ENCODE data around the gene H1-8. TPM values are rescaled to one million over a fixed set of nuclear protein-coding genes. Genes with fewer than 3 reads are reported as not detected.
"Not testable (repeated sequence)": the region's sequence is repeated elsewhere in the genome, so short reads cannot be mapped to it uniquely, and the experiment has no call there.

Gene H1-8, protein sequence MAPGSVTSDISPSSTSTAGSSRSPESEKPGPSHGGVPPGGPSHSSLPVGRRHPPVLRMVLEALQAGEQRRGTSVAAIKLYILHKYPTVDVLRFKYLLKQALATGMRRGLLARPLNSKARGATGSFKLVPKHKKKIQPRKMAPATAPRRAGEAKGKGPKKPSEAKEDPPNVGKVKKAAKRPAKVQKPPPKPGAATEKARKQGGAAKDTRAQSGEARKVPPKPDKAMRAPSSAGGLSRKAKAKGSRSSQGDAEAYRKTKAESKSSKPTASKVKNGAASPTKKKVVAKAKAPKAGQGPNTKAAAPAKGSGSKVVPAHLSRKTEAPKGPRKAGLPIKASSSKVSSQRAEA
- polyA plus RNA-seq (2013, experiment 1 of 2): 0.06 TPM
- 0.15 TPM for polyA plus RNA-seq (2013, experiment 2 of 2)

- Histone ChIP-seq H2BK5ac (ENCODE audit: low read length) (no peak within 1 kb of the TSS), H2BK15ac (replicated peaks; ENCODE audit: low read depth) (no peak within 1 kb of the TSS), H4K5ac (ENCODE audit: low read length) (no peak within 1 kb of the TSS), H3K27me3 (ENCODE audit: insufficient read depth, low read length, poor library complexity) (no peaks in the 10 kb centered on the region), H3K27ac (ENCODE audit: low read depth, low read length) (no peak within 1 kb of the TSS), H2AK5ac (ENCODE audit: low read length) (no peak within 1 kb of the TSS), H3K23ac (ENCODE audit: low read length) (no peak within 1 kb of the TSS), H3K4me1 (ENCODE audit: control insufficient read depth, low read depth, low read length) (no peaks in the 10 kb centered on the region), H2BK120ac (ENCODE audit: low read depth, low read length) (no peak within 1 kb of the TSS), H3K4me3 (ENCODE audit: low read length) (no peak within 1 kb of the TSS), H4K8ac (ENCODE audit: low read depth, low read length) (no peak within 1 kb of the TSS), H3K79me1 (ENCODE audit: low read length) (no peaks in the 10 kb centered on the region), H3K79me2 (ENCODE audit: control insufficient read depth, insufficient read depth, low read length) (no peaks in the 10 kb centered on the region), H3K4me2 (ENCODE audit: low read length) (no peak within 1 kb of the TSS), H3K9ac (ENCODE audit: low read length) (no peak within 1 kb of the TSS), H3K18ac (ENCODE audit: low read length) (no peak within 1 kb of the TSS), H3K36me3 (ENCODE audit: control insufficient read depth, insufficient read depth, low read length) (no peaks in the 10 kb centered on the region), H3K4ac (ENCODE audit: low read depth, low read length) (no peak within 1 kb of the TSS), H3K56ac (ENCODE audit: low read length) (no peak within 1 kb of the TSS)
- no CpG with 5 or more reads among the region's 16 CpGs for WGBS (ENCODE audit: extremely low coverage, insufficient coverage, low lambda C conversion rate)
- no peak for DNase-seq
Measured at GRCh38 chr3:129543156-129543790, at the start of gene H1-8. H1-8 (plus strand) TSS chr3:129543175; CDS start chr3:129543219, 44 bp downstream.

DNA sequence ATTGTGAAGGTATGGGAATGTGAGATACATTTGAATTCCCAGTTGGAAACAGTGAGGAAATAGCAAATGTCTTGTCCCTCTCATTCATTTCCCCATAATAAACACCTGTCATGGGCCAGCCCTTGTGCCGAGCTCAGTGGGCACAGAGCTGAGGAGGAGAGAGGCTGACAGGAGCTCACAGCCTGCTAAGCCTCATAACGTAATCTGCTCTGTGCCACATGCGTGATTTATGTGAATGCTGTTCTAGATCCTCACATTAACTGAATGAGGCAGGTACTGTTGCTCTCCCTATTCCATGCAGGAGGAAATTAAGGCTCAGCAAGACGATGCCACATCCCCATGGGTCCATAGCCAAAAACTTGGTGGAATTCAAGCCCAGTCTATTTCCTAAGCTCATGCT lies 49.8 kb upstream of the H1-8 start:
- Histone ChIP-seq H3K9ac (ENCODE audit: low read length) (no peak overlapping the region), H3K79me2 (ENCODE audit: control insufficient read depth, insufficient read depth, low read length) (no peaks in the 10 kb centered on the region), H3K56ac (ENCODE audit: low read length) (no peak overlapping the region), H3K4me3 (ENCODE audit: low read length) (no peak overlapping the region), H3K27ac (ENCODE audit: low read depth, low read length) (no peak overlapping the region), H3K18ac (ENCODE audit: low read length) (no peak overlapping the region), H2AK5ac (ENCODE audit: low read length) (no peak overlapping the region), H4K5ac (ENCODE audit: low read length) (no peak overlapping the region), H2BK120ac (ENCODE audit: low read depth, low read length) (no peak overlapping the region), H2BK5ac (ENCODE audit: low read length) (no peak overlapping the region), H3K79me1 (ENCODE audit: low read length) (no peaks in the 10 kb centered on the region), H3K36me3 (ENCODE audit: control insufficient read depth, insufficient read depth, low read length) (no peaks in the 10 kb centered on the region), H3K23ac (ENCODE audit: low read length) (no peak overlapping the region), H2BK15ac (replicated peaks; ENCODE audit: low read depth) (no peak overlapping the region), H4K8ac (ENCODE audit: low read depth, low read length) (no peak overlapping the region), H3K27me3 (ENCODE audit: insufficient read depth, low read length, poor library complexity) (no peaks in the 10 kb centered on the region), H3K4me2 (ENCODE audit: low read length) (no peak overlapping the region), H3K4me1 (ENCODE audit: control insufficient read depth, low read depth, low read length) (peaks cover 3% of the 10 kb centered on the region), H3K4ac (ENCODE audit: low read depth, low read length) (no peak overlapping the region)
- WGBS (ENCODE audit: extremely low coverage, insufficient coverage, low lambda C conversion rate): no CpG with 5 or more reads among the region's 4 CpGs
- DNase-seq: no peak

GRCh38 chr3:129494499-129494898 lies 48.5 kb upstream of the H1-8 start:
- H2BK15ac ChIP-seq (replicated peaks; ENCODE audit: low read depth); H3K9ac ChIP-seq (ENCODE audit: low read length); H3K4me2 ChIP-seq (ENCODE audit: low read length); H3K4me3 ChIP-seq (ENCODE audit: low read length); H2BK5ac ChIP-seq (ENCODE audit: low read length); H4K5ac ChIP-seq (ENCODE audit: low read length); H3K79me2 ChIP-seq (ENCODE audit: control insufficient read depth, insufficient read depth, low read length); H2AK5ac ChIP-seq (ENCODE audit: low read length); H2BK120ac ChIP-seq (ENCODE audit: low read depth, low read length); H3K36me3 ChIP-seq (ENCODE audit: control insufficient read depth, insufficient read depth, low read length); H3K79me1 ChIP-seq (ENCODE audit: low read length); DNase-seq; H3K27ac ChIP-seq (ENCODE audit: low read depth, low read length); H4K8ac ChIP-seq (ENCODE audit: low read depth, low read length); H3K23ac ChIP-seq (ENCODE audit: low read length); H3K27me3 ChIP-seq (ENCODE audit: insufficient read depth, low read length, poor library complexity); H3K18ac ChIP-seq (ENCODE audit: low read length); H3K56ac ChIP-seq (ENCODE audit: low read length); H3K4ac ChIP-seq (ENCODE audit: low read depth, low read length); H3K4me1 ChIP-seq (ENCODE audit: control insufficient read depth, low read depth, low read length): not testable (repeated sequence)
- WGBS (ENCODE audit: extremely low coverage, insufficient coverage, low lambda C conversion rate): no CpG with 5 or more reads among the region's 5 CpGs

GRCh38 chr3:129495006-129495639 lies 47.9 kb upstream of the H1-8 start:
- peak; percentile 81 for DNase-seq
- H3K18ac ChIP-seq (ENCODE audit: low read length): peak overlapping the region; percentile 4
- not testable (repeated sequence) for H3K79me1 ChIP-seq (ENCODE audit: low read length); H3K4me1 ChIP-seq (ENCODE audit: control insufficient read depth, low read depth, low read length); H3K23ac ChIP-seq (ENCODE audit: low read length); H4K8ac ChIP-seq (ENCODE audit: low read depth, low read length); H2BK15ac ChIP-seq (replicated peaks; ENCODE audit: low read depth); H3K4me2 ChIP-seq (ENCODE audit: low read length); H2BK5ac ChIP-seq (ENCODE audit: low read length); H4K5ac ChIP-seq (ENCODE audit: low read length); H3K4me3 ChIP-seq (ENCODE audit: low read length); H3K36me3 ChIP-seq (ENCODE audit: control insufficient read depth, insufficient read depth, low read length); H3K27me3 ChIP-seq (ENCODE audit: insufficient read depth, low read length, poor library complexity); H3K79me2 ChIP-seq (ENCODE audit: control insufficient read depth, insufficient read depth, low read length)
- H2AK5ac ChIP-seq (ENCODE audit: low read length): peak overlapping the region; percentile 65
- peak overlapping the region; percentile 87 for H3K27ac ChIP-seq (ENCODE audit: low read depth, low read length)
- H3K9ac ChIP-seq (ENCODE audit: low read length): peak overlapping the region; percentile 24
- no CpG with 5 or more reads among the region's 10 CpGs for WGBS (ENCODE audit: extremely low coverage, insufficient coverage, low lambda C conversion rate)
- H2BK120ac ChIP-seq (ENCODE audit: low read depth, low read length): peak overlapping the region; percentile 48
- H3K4ac ChIP-seq (ENCODE audit: low read depth, low read length): peak overlapping the region; percentile 77
- peak overlapping the region; percentile 62 for H3K56ac ChIP-seq (ENCODE audit: low read length)

DNA sequence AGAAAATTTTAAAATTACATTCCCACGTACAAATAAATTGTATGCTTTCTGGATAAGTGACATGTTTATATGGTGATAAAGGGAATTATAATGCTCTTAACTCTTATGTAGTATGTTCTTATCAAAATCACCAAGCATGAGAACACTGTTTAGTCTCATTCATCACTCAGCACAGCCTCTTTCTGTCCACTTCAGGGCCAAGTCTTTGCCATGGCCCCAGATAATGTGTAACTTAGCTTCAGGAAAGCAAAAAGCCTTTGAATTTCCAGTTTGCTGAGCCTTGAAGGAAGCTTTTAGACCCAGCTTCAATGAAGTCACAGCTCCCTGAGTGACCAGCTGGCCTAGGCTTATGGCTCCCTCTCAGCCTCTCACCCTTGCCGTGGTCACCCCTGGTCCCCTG lies 45.1 kb upstream of the H1-8 start:
- not testable (repeated sequence) for H3K27ac ChIP-seq (ENCODE audit: low read depth, low read length); H3K4me2 ChIP-seq (ENCODE audit: low read length); H2BK120ac ChIP-seq (ENCODE audit: low read depth, low read length); H3K79me2 ChIP-seq (ENCODE audit: control insufficient read depth, insufficient read depth, low read length); H3K27me3 ChIP-seq (ENCODE audit: insufficient read depth, low read length, poor library complexity); H3K4me3 ChIP-seq (ENCODE audit: low read length); H2BK5ac ChIP-seq (ENCODE audit: low read length); H3K36me3 ChIP-seq (ENCODE audit: control insufficient read depth, insufficient read depth, low read length); H3K4ac ChIP-seq (ENCODE audit: low read depth, low read length); H4K8ac ChIP-seq (ENCODE audit: low read depth, low read length); H3K4me1 ChIP-seq (ENCODE audit: control insufficient read depth, low read depth, low read length); H2AK5ac ChIP-seq (ENCODE audit: low read length); H2BK15ac ChIP-seq (replicated peaks; ENCODE audit: low read depth); H3K9ac ChIP-seq (ENCODE audit: low read length); H4K5ac ChIP-seq (ENCODE audit: low read length); H3K18ac ChIP-seq (ENCODE audit: low read length); H3K23ac ChIP-seq (ENCODE audit: low read length); H3K79me1 ChIP-seq (ENCODE audit: low read length); DNase-seq
- peak overlapping the region; percentile 25 for H3K56ac ChIP-seq (ENCODE audit: low read length)
- no CpG with 5 or more reads among the region's 2 CpGs for WGBS (ENCODE audit: extremely low coverage, insufficient coverage, low lambda C conversion rate)
